Measurements from ENCODE around the gene MEG3. TPM values are rescaled to one million over a fixed set of nuclear protein-coding genes. Genes with fewer than 3 reads are reported as not detected.

The MEG3 gene
- total and polyA plus RNA-seq, 2 of the 4 experiments (the other 2 are of a cell fraction): 31.5 to 556 TPM

DNA sequence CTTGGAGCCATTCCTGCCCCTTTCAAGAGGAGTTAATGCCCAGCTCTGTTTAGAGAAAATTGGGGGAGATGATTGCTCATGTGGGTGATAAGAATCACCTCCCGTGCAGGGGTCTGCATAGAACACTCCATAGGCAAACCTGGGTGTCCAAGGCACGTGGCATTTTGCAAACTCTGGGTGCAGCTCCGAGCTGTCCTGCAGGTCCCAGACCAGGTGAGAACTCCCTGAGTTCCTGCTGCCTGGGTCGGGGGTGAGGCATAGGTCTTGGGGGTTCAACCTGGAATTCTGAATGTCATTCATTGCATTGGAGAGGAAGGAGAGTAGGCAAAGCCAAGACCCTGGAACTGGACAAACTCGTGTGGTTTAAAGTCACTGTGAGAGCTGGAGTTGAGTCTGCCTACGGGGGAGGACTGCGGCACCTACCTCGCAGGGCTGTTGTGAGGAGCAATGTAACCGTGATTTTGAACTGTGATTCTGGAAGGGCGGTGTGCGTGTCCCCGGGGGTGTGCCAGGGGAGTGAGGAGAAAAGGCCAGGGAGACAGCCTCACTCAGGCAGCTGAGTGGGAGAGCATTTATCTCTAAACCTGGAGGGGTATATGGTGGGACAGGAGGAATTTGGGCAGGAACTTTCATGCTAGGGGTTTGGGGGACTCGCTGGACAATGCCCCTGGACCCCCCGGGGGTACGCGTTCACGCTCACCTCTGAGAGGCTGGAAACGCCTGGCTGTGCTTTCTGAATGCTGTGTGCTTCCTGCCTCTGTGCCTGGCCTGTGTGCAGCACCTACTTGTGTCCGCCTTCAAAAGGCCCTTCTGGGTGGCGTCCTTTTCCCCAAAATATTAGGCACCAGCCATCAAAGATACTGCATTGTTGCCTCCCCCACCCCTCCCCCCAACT, 30.4 kb downstream of the MEG3 start:
- H2BK15ac ChIP-seq (ENCODE audit: low read depth, low read length): no peak overlapping the region
- no peaks in the 10 kb centered on the region for H3K27me3 ChIP-seq (ENCODE audit: control insufficient read depth, insufficient read depth, low read length)
- H3K9me3 ChIP-seq (ENCODE audit: control insufficient read depth, insufficient read depth, low read length): no peaks in the 10 kb centered on the region
- H2BK5ac ChIP-seq (ENCODE audit: low read depth, low read length, poor library complexity, severe bottlenecking): no peak overlapping the region
- ChIA-PET POLR2A (ENCODE audit: unreplicated experiment) (no interaction called here), CTCF (no interaction called here)
- no peak overlapping the region for H2AK9ac ChIP-seq (replicated peaks; ENCODE audit: low read depth, low read length, poor library complexity)
- no peak overlapping the region for H2BK120ac ChIP-seq (ENCODE audit: low read depth, low read length)
- H3K79me1 ChIP-seq (ENCODE audit: low read depth in 1 of 2, low read length in 2 of 2): peaks cover 0 to 54% of the 10 kb centered on the region in 2 experiments; a peak in 2 of 4 replicates
- no peak for ATAC-seq (ENCODE audit: low read depth)
- H4K20me1 ChIP-seq (ENCODE audit: insufficient read depth, low read length): peaks cover 100% of the 10 kb centered on the region
- no peak overlapping the region for H3K4me2 ChIP-seq (ENCODE audit: low read depth, low read length)
- H3K18ac ChIP-seq (ENCODE audit: low read depth, low read length): no peak overlapping the region
- no peak for TF ChIP-seq POLR2A (IDR thresholded peaks at IDR 0.05; ENCODE audit: low read depth, low read length)
- no peak for DNase-seq
- H3K9ac ChIP-seq (ENCODE audit: low read depth, low read length): no peak overlapping the region
- no peak overlapping the region for H2AK5ac ChIP-seq (ENCODE audit: low read depth, low read length)
- H3K9me1 ChIP-seq (ENCODE audit: insufficient read depth, low read length): peaks cover 22% of the 10 kb centered on the region; the same call in 1 of the 2 replicates
- 62% methylated on average over 6 of the region's 20 CpGs; no CpG with 5 or more reads in 1 of the 2 experiments for WGBS, 2 experiments (ENCODE audit: extremely low coverage in 2 of 2, insufficient read length in 1 of 2)
- no peak overlapping the region for H3K14ac ChIP-seq (replicated peaks; ENCODE audit: low read depth, low read length)
- no peak overlapping the region for H2AFZ ChIP-seq (replicated peaks; ENCODE audit: low read length, poor library complexity)
- no peak overlapping the region for H2BK20ac ChIP-seq (ENCODE audit: low read depth, low read length)
- BruUV-seq (replicated peaks): no TSS peak
- H3K4me1 ChIP-seq (ENCODE audit: control insufficient read depth, insufficient read depth, low read length): no peaks in the 10 kb centered on the region; the same call in 1 of the 2 replicates
- H4K8ac ChIP-seq (ENCODE audit: low read depth in 2 of 2, low read length in 2 of 2): no peak overlapping the region
- no peak overlapping the region for H3K23ac ChIP-seq (ENCODE audit: low read depth, low read length)
- no peak overlapping the region for H3K4me3 ChIP-seq (ENCODE audit: insufficient read depth, low read depth, low read length)
- no peak overlapping the region for H3K4ac ChIP-seq (ENCODE audit: low read depth, low read length)
- dilution Hi-C loops (cut with HindIII; ENCODE audit: low sequenced_read_pairs, unreplicated experiment): no loop called here
- H3K36me3 ChIP-seq (ENCODE audit: control insufficient read depth, insufficient read depth, low read length): peaks cover 67% of the 10 kb centered on the region
- H4K5ac ChIP-seq (ENCODE audit: low read depth, low read length): no peak overlapping the region
- H3K56ac ChIP-seq (ENCODE audit: extremely low read depth, insufficient read depth, low read length): no peak overlapping the region
- H3K27ac ChIP-seq (ENCODE audit: insufficient read depth, low read length): no peak overlapping the region
- intact Hi-C loops (cut with micrococcal nuclease): no loop called here
- in situ Hi-C loops (cut with MboI; ENCODE audit: low sequenced_read_pairs): no loop called here
- no peak overlapping the region for H4K91ac ChIP-seq (ENCODE audit: insufficient read depth, low read depth, low read length)
